Stimulated activated CD4-positive, alpha-beta T cell treated with anti-CD3 and anti-CD28 coated beads, Interleukin-4, amount 100 ng/mL, for 24 hours (primary cell): ENCODE measurements around the gene NCOA7.

Source experiments
- DNase-seq: peaks from one replicate; pipeline ENCODE4 v3.0.0-alpha.2; 2020

The NCOA7 gene, protein sequence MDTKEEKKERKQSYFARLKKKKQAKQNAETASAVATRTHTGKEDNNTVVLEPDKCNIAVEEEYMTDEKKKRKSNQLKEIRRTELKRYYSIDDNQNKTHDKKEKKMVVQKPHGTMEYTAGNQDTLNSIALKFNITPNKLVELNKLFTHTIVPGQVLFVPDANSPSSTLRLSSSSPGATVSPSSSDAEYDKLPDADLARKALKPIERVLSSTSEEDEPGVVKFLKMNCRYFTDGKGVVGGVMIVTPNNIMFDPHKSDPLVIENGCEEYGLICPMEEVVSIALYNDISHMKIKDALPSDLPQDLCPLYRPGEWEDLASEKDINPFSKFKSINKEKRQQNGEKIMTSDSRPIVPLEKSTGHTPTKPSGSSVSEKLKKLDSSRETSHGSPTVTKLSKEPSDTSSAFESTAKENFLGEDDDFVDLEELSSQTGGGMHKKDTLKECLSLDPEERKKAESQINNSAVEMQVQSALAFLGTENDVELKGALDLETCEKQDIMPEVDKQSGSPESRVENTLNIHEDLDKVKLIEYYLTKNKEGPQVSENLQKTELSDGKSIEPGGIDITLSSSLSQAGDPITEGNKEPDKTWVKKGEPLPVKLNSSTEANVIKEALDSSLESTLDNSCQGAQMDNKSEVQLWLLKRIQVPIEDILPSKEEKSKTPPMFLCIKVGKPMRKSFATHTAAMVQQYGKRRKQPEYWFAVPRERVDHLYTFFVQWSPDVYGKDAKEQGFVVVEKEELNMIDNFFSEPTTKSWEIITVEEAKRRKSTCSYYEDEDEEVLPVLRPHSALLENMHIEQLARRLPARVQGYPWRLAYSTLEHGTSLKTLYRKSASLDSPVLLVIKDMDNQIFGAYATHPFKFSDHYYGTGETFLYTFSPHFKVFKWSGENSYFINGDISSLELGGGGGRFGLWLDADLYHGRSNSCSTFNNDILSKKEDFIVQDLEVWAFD

DNA sequence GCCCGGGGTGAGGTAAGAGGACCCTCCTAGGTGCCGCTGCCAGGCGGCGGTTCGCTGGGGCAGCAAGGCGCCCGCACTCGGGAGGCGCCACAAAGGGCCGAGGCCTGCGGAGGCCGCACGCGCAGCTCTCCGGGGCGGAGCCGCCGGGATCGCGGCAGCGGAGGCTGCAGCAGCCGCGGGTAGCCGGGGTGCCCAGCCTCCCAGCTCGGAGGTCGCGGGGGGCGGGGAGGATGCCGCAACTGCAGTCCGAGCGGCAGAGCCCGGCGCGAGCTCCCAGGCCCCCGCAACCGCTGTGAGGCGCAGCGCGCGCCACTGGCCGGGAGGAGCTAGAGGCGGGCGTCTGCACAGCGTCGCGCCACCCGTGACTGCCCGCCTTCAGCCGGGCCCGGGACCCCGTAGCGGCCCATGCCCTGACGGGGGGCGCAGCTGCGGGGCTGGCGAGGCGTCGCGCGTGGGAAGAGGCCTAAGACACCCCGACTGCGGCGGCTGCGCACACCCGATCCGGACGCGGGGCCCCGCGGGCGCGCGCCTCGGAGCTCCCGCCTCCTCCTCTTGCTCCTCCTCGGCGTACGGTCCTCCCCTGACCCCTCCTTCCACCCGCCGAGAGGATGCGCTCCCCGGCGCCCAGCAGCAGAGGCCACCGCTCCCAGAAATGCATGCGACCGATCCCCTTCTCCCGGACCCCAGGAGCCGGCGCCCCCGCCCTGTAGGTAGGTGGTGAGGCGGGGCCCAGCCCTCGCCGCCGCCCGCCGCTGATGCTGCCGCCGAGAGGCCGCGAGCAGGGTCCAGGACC is at the start of gene NCOA7:
Gene NCOA7, plus strand, starts transcription at position 603 of the 793 bp plus-strand sequence. CDS start 24,395 bp downstream, outside the sequence.
- peak; percentile 77 for DNase-seq

DNA sequence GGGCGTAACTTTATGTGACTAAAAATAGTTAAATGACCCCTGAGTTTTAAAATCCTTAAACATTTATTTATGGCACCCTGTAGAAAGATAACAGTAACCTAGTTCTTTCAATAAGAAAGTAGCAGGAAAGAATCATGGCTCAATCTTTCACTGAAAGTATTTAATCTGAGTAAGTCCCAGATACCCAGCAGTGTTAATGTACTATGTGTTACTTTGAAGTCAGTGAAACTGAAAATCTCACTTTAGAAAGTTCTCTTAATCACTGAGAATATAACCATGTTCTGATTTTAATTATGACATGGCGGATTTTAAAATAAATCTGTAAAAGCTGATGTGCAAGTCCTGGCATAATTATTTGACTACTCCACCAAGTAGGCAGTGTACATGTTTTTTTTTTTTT is 49.4 kb upstream of the NCOA7 start:
- no peak for DNase-seq

DNA sequence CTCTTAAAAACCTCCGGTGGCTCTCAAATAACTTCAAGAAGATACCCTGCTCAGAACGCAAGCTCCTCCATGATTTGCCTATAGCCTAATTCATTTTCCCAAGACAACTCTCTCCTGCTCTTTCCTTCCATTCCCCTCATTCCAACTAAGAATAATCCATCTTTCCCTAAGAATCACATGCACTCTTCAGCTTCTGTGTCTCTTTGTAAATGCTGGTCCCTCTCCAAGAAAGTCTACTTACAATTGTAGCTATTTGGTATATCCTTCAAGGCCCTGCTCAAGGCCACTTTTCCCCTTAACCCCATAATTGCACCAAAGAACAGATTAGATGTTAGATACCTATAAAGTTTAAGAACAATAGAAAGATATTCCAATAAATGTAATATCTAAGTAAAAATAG is 48.7 kb upstream of the NCOA7 start:
- no peak for DNase-seq

DNA sequence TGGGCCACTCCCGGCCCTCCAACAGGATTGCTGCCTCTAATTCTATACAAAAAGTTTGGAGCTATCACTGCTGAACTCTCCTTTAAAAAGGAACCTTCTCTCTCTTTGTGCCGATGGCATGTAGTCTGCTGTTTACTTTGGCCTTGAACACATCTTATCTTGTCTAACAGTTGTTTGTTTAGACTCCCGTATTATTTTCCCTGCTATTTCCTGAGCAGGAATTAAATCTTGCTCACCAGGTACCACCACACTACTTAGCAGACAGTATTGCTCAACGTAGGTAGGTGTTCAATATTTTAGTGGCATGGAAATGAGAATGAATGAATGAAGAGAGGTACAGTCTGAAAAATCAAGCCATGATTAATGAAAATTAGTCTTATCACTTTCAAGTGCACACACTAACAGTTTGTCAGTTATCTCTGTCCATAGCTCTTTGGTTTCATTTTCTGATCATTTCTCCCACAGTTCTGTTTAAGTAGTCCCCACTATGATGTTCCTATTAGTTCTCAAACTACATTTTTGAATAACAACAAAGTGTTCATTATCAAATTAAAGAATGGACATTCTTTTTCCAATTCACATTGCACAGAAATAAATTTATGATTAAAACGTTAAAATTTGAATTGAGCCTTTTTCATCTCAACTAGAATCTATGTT is 48.2 kb upstream of the NCOA7 start:
- DNase-seq: no peak

- no peak for DNase-seq
These were observed 47.2 kb upstream of the NCOA7 start for GRCh38 chr6:125743604-125744003.

DNA sequence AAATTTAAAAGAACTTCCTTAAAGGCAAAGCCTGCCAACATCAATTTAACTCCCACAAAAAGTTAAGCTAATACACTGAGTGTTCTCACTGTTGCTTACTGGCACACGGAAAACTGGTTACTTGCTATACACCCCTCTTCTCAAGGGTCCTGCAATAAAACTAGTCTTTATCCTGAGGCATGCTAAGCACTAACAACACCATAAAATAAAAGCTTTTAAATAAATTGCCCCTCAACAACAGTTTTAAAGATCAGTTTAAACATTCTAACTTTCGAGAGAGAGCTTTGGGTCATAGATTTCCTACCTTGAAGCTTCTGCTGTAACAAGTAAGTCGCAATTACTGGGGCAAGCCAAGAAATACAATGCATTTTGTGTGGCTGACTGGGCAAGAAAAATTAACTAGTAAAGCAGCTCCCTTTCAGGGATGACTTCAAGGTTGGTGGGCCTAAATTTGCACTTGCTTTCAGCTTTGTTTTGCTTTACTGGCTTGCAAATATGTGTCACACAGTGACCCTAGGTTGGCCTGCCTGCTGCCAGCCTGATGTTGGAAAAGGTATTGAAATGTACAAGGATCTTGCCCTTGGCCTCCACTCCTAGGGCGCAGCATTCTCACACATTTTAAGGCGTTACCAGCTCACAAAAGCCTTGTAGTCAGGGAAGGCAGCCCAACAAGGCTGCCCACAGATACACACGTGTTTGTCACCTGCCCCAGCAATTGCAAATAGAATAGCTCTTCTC is 45.3 kb upstream of the NCOA7 start:
- no peak for DNase-seq

- DNase-seq: no peak
These were observed 44.7 kb upstream of the NCOA7 start for GRCh38 chr6:125746019-125746414.

GRCh38 chr6:125746731-125747588 is 43.8 kb upstream of the NCOA7 start:
- peak; percentile 68 for DNase-seq

- peak; percentile 12 for DNase-seq
These were observed 43.0 kb upstream of the NCOA7 start for GRCh38 chr6:125747589-125748405.

- DNase-seq: no peak
These were observed 42.2 kb upstream of the NCOA7 start for GRCh38 chr6:125748406-125749172.

DNA sequence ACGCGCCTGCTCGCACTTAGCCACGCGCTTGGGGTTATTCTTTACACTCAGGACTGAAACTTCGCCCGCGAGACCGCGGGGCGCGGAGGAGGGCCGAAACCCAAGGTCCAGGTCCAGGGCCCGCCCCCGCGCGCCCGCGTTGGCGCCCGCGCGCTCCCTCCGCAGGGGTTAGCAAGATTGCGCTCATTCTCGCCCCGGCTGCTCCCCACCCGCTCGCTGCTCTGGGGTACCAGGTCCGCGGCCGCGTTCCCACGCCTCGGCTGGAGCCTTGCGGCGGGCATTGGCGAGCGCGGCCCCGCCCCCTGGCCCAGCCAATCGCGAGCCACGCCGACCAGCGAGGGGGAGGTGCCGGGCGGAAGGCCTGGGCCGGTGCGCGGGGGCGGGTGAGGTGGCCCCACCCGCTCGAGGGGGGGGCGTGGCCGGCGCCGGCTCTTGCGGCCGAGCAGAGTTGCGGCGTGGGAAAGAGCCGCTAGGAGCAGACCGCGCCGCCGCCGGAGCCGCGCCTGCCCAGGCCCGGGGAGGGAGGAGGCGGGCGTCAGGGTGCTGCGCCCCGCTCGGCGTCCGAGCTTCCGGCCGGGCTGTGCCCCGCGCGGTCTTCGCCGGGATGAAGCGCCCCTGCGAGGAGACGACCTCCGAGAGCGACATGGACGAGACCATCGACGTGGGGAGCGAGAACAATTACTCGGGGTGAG is 41.4 kb upstream of the NCOA7 start, which contains the start of gene HEY2:
Gene HEY2, plus strand, starts transcription at position 460 of the 692 bp plus-strand sequence. Its CDS starts 145 bp downstream, at position 605.
- DNase-seq: peak; percentile 79

DNA sequence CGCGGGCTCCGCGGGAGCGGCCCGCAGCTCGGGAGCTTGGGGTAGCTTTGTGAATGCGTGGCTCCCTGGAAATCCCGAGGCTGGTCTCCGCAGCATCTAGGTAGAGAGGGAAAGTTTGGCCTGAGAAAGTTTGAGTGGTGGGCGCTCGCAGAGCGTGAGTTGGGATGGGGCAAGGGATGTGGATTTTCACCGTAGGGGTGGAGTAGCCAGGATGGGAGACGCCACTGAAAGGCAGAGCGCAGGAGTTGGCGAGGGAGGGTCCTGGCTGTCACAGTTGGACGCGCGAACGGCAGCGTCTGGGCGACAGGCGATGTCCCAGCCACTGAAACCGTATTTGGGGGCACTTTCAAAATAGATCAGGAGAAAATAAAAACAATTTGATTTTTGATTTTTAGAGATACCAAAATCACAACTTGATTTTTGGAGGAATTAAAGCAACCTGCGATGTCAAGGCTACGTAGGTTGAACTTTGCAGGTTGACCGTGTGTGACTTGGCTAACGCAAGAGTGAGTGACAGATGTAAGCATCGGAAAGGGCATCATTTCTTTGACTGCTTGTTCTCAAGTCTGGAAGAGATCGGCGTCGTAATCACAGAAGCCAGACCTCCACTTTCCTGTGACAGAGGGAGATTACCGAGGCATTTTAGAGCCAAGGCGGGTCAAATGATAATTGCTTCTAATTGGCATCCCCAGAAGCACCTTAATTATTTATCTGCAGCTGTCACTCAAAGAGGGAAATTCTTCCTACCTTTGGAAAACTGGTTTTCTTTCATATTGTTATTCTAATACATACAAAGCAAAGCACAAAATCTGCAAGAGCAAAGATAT is 40.7 kb upstream of the NCOA7 start:
- no peak for DNase-seq

- DNase-seq: no peak
These were observed 39.9 kb upstream of the NCOA7 start for GRCh38 chr6:125750692-125751333.

DNA sequence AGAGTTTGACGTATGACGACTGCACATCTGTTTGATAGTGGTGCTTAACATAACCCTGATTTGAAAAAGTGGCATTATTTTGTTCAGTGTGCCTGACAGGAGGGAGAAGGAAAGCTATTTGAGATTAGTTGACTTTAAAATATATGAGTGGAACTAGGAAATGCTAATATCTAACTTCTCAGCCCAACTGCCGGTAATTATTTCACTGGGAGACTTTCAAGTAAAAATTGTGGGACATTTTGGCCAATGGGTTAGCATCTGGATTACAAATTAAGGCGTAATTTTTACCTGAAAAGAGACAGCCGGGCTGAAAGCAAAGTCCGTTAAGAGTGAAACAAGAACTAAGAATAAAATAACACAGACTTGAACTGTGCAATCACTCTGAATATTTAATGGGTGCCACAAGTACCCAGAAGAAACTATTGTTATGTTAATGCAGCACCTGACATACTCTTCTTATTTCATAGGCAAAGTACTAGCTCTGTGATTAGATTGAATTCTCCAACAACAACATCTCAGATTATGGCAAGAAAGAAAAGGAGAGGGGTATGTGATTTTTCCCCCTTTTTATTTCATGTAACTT is 39.3 kb upstream of the NCOA7 start:
- DNase-seq: no peak

GRCh38 chr6:125752773-125753172 is 38.0 kb upstream of the NCOA7 start:
- DNase-seq: no peak

DNA sequence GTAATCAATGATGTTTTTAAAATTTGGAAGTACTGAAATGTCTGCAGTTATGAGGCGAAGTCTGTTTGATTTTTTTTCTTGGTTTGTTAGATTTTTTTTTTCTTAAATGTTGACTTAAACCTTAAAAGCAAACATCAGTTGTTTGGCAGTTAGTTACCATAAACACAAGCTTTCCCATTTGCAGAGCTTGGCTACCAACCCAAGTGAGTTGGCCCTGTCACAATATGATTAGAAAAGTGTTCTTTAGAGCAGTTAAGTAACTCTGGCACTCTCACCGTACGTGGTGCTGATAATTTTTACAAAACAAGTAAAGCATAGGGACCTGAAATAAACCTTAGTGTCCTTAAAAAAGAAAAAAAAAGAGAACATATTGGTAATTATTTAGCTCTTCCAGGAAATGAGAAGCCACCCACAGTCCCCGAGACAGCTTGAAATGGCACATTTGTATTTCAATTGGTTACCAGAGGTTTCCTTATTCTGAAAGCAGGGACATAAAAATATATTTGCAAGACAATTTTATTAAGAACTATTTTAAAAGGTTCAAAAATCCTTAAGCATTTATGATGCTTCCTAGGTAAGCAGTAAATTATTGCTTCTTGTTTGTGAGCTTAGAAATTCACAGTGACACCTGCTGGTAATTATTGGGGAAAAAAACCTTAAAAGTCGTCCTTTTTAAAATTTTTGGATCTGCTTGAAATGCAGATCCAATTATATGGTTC is 37.4 kb upstream of the NCOA7 start:
- no peak for DNase-seq
